ENCODE results near the gene MT1B.

MT1B gene

DNA sequence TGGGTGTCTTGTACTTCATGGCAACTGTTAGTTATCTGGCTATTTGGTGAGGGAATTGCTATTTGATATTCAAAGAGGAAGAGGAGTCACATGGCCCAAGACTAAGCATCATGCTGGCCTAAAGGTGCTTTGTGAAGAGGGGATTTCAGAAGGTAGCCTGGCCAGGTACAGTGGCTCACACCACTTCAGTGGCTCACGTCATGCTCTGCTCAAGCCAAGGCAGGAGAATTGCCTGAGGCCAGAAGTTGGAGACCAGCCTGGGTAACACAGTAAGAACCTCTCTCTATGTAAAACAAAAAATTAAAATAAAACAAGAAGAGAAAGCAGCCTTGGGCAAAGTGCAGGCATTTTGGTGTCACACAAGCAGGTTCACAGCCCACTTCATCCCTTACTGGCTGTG is 6.4 kb upstream of the MT1B start:
- no peak for TF ChIP-seq EZH2 (IDR thresholded peaks at IDR 0.05; ENCODE audit: borderline replicate concordance, low read length)
- TF ChIP-seq, protein P1, sequence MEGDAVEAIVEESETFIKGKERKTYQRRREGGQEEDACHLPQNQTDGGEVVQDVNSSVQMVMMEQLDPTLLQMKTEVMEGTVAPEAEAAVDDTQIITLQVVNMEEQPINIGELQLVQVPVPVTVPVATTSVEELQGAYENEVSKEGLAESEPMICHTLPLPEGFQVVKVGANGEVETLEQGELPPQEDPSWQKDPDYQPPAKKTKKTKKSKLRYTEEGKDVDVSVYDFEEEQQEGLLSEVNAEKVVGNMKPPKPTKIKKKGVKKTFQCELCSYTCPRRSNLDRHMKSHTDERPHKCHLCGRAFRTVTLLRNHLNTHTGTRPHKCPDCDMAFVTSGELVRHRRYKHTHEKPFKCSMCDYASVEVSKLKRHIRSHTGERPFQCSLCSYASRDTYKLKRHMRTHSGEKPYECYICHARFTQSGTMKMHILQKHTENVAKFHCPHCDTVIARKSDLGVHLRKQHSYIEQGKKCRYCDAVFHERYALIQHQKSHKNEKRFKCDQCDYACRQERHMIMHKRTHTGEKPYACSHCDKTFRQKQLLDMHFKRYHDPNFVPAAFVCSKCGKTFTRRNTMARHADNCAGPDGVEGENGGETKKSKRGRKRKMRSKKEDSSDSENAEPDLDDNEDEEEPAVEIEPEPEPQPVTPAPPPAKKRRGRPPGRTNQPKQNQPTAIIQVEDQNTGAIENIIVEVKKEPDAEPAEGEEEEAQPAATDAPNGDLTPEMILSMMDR (IDR thresholded peaks at IDR 0.05; ENCODE audit: low read length), result no peak
- H3K9me2 ChIP-seq (ENCODE audit: low read depth, low read length), result no peaks in the 10 kb centered on the region
- H2AFZ ChIP-seq (ENCODE audit: low read length), result no peak overlapping the region
- H3K9me3 ChIP-seq (ENCODE audit: low read length), result no peaks in the 10 kb centered on the region
- no peaks in the 10 kb centered on the region for H3F3A ChIP-seq (ENCODE audit: insufficient read depth, low read length)
- no peaks in the 10 kb centered on the region for H4K20me1 ChIP-seq (ENCODE audit: insufficient read depth, low read length)
- H3K9ac ChIP-seq (ENCODE audit: low read length), result no peak overlapping the region
- H3K79me2 ChIP-seq (ENCODE audit: insufficient read depth, low read length), result no peaks in the 10 kb centered on the region
- H3K4me2 ChIP-seq (ENCODE audit: low read length), result no peak overlapping the region
- no peaks in the 10 kb centered on the region for H3K27me3 ChIP-seq (ENCODE audit: insufficient read depth, low read length)
- no peak overlapping the region for H3K27ac ChIP-seq (ENCODE audit: low read depth, low read length, poor library complexity, severe bottlenecking)
- H3K4me3 ChIP-seq (ENCODE audit: low read depth, low read length, poor library complexity, severe bottlenecking), result no peak overlapping the region
- no peaks in the 10 kb centered on the region for H3K36me3 ChIP-seq (ENCODE audit: insufficient read depth, low read length)
- H3K4me1 ChIP-seq (ENCODE audit: insufficient read depth, low read length, severe bottlenecking), result peaks cover 6% of the 10 kb centered on the region

DNA sequence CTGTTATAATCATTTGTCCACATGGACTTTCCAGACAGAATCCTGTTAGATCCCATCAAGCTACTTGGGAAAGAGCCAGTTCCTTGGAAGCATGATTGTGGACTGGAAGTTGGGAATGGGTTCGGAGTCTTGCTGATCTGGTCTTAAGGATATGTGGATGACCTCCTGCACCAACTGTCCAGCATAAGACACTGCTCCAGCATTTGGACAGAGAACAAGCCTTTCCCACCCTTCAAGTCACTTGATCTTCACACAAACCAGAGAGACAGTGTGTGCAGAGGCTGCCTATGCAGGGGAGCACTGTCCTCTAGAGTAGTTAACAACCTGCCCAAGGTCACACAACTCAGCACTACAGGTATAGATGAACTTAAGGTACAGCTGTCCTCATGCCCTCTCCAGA is 5.8 kb upstream of the MT1B start:
- Histone ChIP-seq H3K27ac (ENCODE audit: low read depth, low read length, poor library complexity, severe bottlenecking) (no peak overlapping the region), H3K9me3 (ENCODE audit: low read length) (no peaks in the 10 kb centered on the region), H3K27me3 (ENCODE audit: insufficient read depth, low read length) (no peaks in the 10 kb centered on the region), H3K4me3 (ENCODE audit: low read depth, low read length, poor library complexity, severe bottlenecking) (no peak overlapping the region), H3K4me2 (ENCODE audit: low read length) (no peak overlapping the region), H3K79me2 (ENCODE audit: insufficient read depth, low read length) (no peaks in the 10 kb centered on the region), H2AFZ (ENCODE audit: low read length) (no peak overlapping the region), H3K4me1 (ENCODE audit: insufficient read depth, low read length, severe bottlenecking) (peaks cover 6% of the 10 kb centered on the region), H3K36me3 (ENCODE audit: insufficient read depth, low read length) (no peaks in the 10 kb centered on the region), H4K20me1 (ENCODE audit: insufficient read depth, low read length) (no peaks in the 10 kb centered on the region), H3F3A (ENCODE audit: insufficient read depth, low read length) (no peaks in the 10 kb centered on the region), H3K9ac (ENCODE audit: low read length) (no peak overlapping the region), H3K9me2 (ENCODE audit: low read depth, low read length) (no peaks in the 10 kb centered on the region)
- TF ChIP-seq, protein P1 (IDR thresholded peaks at IDR 0.05; ENCODE audit: low read length), result no peak
- TF ChIP-seq EZH2 (IDR thresholded peaks at IDR 0.05; ENCODE audit: borderline replicate concordance, low read length), result no peak

GRCh38 chr16:56647641-56648431 is 3.9 kb upstream of the MT1B start:
- no peak overlapping the region for H2AFZ ChIP-seq (ENCODE audit: low read length)
- H3K4me3 ChIP-seq (ENCODE audit: low read depth, low read length, poor library complexity, severe bottlenecking), result no peak overlapping the region
- H3K4me2 ChIP-seq (ENCODE audit: low read length), result no peak overlapping the region
- no peaks in the 10 kb centered on the region for H3F3A ChIP-seq (ENCODE audit: insufficient read depth, low read length)
- H3K27me3 ChIP-seq (ENCODE audit: insufficient read depth, low read length), result 0 out of 2 replicates have a peak, but pooled peaks cover 4% of the 10 kb centered on the region
- peaks cover 4% of the 10 kb centered on the region for H3K4me1 ChIP-seq (ENCODE audit: insufficient read depth, low read length, severe bottlenecking)
- no peaks in the 10 kb centered on the region for H3K9me3 ChIP-seq (ENCODE audit: low read length)
- H4K20me1 ChIP-seq (ENCODE audit: insufficient read depth, low read length), result no peaks in the 10 kb centered on the region
- no peak overlapping the region for H3K27ac ChIP-seq (ENCODE audit: low read depth, low read length, poor library complexity, severe bottlenecking)
- no peaks in the 10 kb centered on the region for H3K79me2 ChIP-seq (ENCODE audit: insufficient read depth, low read length)
- H3K9me2 ChIP-seq (ENCODE audit: low read depth, low read length), result no peaks in the 10 kb centered on the region
- TF ChIP-seq, protein P1 (IDR thresholded peaks at IDR 0.05; ENCODE audit: low read length), result no peak
- TF ChIP-seq EZH2 (IDR thresholded peaks at IDR 0.05; ENCODE audit: borderline replicate concordance, low read length), result no peak
- no peaks in the 10 kb centered on the region for H3K36me3 ChIP-seq (ENCODE audit: insufficient read depth, low read length)
- no peak overlapping the region for H3K9ac ChIP-seq (ENCODE audit: low read length)
